HG03521 (cell line): ENCODE measurements around the gene NAGPA.

Source experiments
- ATAC-seq: cut with Tn5 transposase; IDR thresholded peaks from one replicate; pipeline ENCODE4 v1.9.1; 2021; ENCODE audit warnings: mild to moderate bottlenecking, moderate library complexity; ENCODE audit not compliant: unreplicated experiment

NAGPA gene

DNA sequence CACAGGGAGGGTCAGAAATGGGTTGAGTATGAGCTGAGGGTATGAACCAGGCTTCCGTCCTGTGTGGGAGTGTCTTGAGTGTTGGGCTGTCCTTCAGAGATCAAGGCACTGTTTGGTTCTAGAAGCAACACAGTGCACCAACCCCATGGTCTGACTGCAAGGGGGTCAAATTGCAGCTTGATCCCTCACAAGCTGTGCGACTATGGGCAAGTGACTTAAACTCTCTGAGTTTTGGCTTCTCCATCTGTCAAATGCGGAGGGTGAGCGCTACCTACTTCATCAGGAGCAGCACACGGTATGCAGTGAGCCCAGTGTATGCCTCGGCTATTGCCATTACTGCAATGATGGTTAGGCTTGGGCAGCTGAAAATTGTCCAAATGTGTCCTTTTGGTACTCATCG is 54.6 kb downstream of the NAGPA start:
- ATAC-seq, result no peak

DNA sequence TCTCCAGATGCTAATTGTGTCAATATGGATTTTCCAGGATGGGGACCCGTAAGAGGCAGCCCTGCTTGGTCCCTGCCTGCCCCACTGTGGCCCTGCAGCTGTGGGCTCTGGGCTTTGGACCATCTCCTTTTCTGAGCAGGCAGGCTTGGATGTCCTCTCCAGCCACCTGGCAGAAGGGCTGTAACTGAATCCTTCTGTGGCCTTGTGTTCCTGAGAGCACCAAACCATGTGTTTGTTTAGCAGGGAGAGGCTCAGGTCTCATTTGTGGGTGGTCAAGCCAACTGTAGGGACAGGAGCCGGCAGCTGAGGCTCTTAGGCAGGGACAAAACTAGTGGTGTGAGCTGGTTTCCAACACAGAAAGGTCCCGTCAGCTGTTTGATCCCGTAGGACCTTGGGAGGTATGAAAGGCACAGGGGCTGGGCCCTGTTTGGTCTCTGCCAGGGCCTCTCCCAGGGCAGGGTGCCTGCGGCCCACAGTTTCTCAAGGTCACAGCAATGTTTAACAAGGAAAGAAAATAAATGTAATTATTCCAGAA is 57.1 kb downstream of the NAGPA start:
- ATAC-seq, result no peak

DNA sequence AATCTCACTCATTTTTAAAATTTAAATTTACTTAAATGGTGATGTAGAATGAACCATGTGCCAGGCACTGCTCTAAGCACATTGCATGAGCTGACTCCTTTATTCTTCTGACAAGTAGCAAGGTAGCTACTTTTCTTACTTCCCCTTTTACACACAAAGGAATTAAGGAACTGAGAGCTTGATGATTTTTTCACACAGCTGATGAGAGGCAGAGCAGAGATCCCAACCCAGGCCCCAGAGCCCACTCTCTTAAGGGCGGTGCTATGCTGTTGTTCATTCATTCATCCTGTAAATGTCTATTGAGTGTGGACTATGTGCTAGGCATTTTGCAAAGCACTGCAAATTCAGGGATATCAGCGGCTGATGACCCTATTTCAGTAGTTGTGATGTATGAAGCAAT is 57.7 kb downstream of the NAGPA start:
- peak; percentile 85 for ATAC-seq
